Activated T-cell treated with anti-CD3 and anti-CD28 coated beads, Interleukin-2, amount 50 U/mL, for 4 hours (primary cell): ENCODE results near the gene CPNE8. TPM values are rescaled to one million over a fixed set of nuclear protein-coding genes. Genes with fewer than 3 reads are reported as not detected.

Experiments
- ATAC-seq, 2 donors: fragments of 200-7000 bp; cut with Tn5 transposase; one replicate each; pipeline ENCODE4 v1.10.0; 2021
- DNase-seq: peaks from one replicate; pipeline ENCODE4 v3.0.0-alpha.2; 2020
- H3K27me3 Mint-ChIP-seq: one replicate; pipeline ENCODE4 v1.8.0; 2021; ENCODE audit warnings: low read depth, mixed read lengths
- H3K36me3 Mint-ChIP-seq: one replicate; pipeline ENCODE4 v1.8.0; 2022; ENCODE audit warnings: mixed read lengths; ENCODE audit not compliant: insufficient read depth
- H3K4me1 Mint-ChIP-seq: one replicate; pipeline ENCODE4 v1.8.0; 2021; ENCODE audit warnings: low read depth, mixed read lengths
- H3K4me3 Mint-ChIP-seq: one replicate; pipeline ENCODE4 v1.8.0; 2021; ENCODE audit warnings: mild to moderate bottlenecking, moderate library complexity, mixed read lengths
- H3K9me3 Mint-ChIP-seq: one replicate; pipeline ENCODE4 v1.8.0; 2021; ENCODE audit warnings: mixed read lengths
- total RNA-seq, 3 donors: library from RNA; stranded (reverse); gene quantifications; one replicate each; pipeline ENCODE4 v1.2.1, GENCODE V29; 2021

The CPNE8 gene
- total RNA-seq, 3 donors from 2014 or later, result 1.5 to 5.6 (median 2.2) TPM

DNA sequence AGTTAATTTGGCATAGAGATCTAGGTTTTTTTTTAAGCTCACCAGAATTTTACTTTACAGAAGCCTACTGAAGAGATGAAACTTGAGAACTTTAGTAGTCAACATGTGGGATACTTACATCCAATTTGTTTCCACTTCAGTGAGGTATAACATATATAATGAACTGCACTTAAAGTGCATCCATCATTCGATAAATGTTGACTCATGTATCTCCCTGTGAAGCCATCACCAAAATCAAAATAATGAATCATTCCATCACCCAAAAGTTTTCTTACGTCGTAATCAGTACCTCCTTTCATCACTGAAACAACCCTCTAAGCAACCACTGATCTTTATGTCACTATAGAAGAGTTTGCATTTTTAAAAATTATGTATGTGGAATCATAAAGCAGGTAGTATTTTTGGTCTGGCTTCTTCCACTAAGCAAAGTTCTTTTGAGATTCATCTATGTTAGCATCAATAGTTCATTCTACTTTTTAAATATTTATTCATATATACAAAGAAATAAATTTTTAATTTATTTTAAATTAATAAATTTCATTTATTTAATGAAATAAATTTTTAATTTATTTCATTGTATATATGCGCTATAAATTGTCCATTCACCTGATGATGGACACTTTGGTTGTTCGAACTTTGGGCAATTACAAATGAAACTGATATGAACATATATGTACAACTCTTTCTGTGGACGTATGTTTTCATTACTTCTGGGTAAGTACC is 2.0 kb upstream of the CPNE8 start:
- Mint-ChIP-seq H3K4me1 (peaks cover 27% of the 10 kb centered on the region), H3K27me3 (peaks cover 11% of the 10 kb centered on the region), H3K36me3 (no peaks in the 10 kb centered on the region), H3K9me3 (no peaks in the 10 kb centered on the region), H3K4me3 (peak overlapping the region; percentile 82)
- peak; percentile 9 to 23 for ATAC-seq
- no peak for DNase-seq

DNA sequence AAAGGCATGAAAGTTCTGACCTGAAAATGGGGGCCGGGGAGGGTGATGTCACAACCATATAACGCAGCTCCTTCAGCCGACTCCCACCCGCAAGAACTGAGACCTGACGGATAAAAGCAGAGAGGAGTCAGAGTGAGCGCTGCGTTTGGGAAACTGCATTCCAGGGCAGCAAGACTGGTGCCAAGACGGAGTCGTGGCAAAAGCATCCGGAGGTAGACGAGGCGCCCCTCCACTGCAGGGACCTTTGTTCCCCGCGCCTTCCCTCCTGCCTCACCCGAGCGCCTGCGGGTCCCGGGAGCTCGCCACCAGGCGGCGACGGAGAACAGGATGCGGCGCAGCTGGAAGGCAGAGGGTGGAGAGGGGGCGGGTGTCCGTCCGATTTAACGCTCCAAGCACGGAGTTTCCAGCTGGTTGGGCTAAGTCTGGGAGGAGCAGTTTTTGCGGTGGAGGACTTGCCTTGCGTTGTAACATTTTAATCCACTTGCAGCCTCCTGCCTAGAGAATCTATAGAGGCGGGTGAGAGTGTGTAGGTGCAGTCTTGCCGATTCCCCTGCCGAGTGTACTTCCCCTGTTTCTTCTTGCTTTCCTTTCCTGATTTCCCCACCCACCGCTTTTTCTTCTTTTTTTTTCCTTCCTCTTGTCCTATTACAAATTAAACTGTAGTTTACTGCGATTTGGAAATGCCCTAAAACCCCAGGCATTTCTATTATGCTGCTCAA is 1.2 kb upstream of the CPNE8 start:
- peaks cover 31% of the 10 kb centered on the region for H3K4me1 Mint-ChIP-seq
- ATAC-seq (peak; percentile 78 to 81), DNase-seq (peak; percentile 31)
- H3K9me3 Mint-ChIP-seq, result no peaks in the 10 kb centered on the region
- H3K27me3 Mint-ChIP-seq, result peaks cover 11% of the 10 kb centered on the region
- peak overlapping the region; percentile 89 for H3K4me3 Mint-ChIP-seq
- no peaks in the 10 kb centered on the region for H3K36me3 Mint-ChIP-seq

DNA sequence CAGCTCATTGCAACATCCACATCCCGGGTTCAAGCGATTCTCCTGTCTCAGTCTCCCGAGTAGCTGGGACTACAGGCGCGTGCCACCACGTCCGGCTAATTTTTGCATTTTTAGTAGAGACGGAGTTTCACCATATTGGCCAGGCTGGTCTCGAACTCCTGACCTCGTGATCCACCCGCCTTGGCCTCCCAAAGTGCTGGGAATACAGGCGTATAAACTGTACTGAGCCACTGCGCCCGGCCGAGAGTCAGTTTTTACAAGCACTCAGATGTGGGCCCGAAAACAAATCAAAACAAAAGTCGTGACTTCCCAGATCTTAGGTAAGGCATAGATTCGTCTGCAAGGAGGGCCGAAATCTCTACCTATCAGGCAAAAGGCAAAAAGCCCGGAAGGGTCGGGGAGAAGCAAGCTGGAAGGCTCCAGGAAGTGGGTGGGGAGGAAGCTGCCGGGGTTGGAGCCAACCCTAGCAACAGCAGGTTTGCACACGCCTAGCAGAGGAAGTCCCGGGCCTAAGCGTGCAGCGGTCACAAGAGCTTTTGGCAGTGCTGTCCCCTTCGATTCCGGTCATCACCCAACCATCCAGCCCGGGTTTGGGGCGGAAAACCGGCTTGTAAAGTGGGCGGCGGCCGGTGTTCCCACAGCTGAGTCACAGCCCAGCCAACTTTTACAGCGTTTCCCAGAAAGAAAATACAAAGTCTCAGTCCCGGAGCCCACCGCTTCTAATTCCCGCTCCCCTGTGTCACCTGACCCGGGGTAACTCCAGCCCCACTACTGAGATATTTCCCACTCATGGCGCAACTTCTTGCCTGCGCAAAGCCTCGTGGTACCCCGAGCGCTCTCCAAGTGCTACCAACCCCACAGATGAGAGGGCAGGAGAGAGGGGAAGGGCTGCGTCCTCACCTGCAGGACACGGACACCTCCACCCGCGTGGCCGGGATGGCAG is 583 bp downstream of the CPNE8 start:
- Mint-ChIP-seq H3K4me1 (peaks cover 34% of the 10 kb centered on the region), H3K36me3 (no peaks in the 10 kb centered on the region), H3K9me3 (no peaks in the 10 kb centered on the region), H3K4me3 (peak overlapping the region; percentile 89), H3K27me3 (peaks cover 11% of the 10 kb centered on the region)
- ATAC-seq, result peak; percentile 36 to 41
- DNase-seq, result peak; percentile 5

DNA sequence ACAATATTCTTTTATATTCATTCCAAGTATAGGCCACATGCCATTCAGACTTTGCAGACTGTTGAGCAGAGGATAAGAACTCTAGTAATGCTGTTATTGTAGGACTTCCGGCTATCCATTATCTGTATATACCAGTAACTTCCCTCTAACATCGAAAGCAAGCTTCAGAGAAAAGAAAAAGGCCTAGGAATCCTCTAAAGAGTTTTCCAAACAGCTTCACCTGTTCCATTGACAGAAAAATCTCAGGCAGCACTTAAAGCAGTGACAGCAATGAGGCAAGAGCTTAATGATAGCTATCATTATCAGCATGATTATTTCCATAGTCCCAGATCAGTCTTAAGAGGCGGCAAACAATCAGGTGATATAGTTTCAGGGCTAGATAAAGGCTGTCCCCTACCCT is 1.8 kb downstream of the CPNE8 start:
- Mint-ChIP-seq H3K27me3 (peaks cover 8% of the 10 kb centered on the region), H3K36me3 (no peaks in the 10 kb centered on the region), H3K4me1 (peaks cover 34% of the 10 kb centered on the region), H3K4me3 (peak overlapping the region; percentile 89), H3K9me3 (no peaks in the 10 kb centered on the region)
- no peak for DNase-seq
- ATAC-seq, result no peak

DNA sequence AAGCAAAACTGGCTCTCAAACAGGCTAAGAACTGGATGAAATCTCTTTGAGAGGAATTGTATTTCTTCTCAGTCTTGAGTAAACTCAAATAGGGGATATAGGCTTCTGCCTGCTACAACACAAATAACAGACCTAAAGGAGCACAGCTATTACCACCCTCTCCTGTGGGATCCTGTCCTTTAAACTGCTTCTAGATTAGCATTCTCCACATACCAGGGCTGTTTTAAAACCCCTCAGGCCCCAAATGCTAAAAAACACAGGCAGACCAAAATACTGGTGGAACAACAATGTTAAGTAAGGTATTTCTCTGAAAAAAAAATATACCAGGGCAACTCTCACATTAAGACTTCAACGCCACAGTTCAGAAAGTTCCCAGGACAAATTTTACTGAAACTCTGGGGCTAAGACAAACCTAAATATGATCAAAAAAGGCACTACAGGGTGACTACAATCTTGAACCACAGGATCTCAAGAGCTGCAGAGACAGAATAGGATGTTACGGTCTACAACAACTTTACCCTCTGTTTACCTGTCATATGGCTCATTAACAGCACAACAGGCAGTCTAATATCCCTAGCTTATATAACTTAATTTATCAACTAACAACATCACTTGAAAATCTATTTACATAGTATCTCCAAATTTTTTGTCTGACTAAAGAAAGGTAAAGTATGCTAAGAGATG is 7.2 kb downstream of the CPNE8 start:
- ATAC-seq (no peak), DNase-seq (no peak)
- Mint-ChIP-seq H3K36me3 (no peaks in the 10 kb centered on the region), H3K27me3 (no peaks in the 10 kb centered on the region), H3K9me3 (no peaks in the 10 kb centered on the region), H3K4me1 (peaks cover 11% of the 10 kb centered on the region), H3K4me3 (no peak overlapping the region)

DNA sequence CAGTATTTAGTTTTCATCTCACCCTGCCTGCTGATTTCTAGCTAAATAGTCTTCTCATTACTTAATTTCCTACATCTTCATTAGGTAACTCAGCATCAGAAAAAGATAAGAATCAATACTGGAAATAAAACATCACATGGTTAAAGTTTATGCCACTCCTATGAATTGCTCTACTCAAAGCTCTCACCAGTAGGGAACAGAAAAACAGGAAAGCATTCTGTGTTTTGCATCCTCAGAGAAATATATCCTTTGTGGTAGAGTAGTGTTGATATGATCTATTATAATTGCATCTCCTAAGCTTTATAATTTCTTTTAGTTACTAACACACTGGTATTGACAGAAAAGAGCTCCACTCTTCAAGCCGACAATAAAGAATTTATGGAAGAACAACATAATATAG is 9.9 kb downstream of the CPNE8 start:
- no peak for ATAC-seq
- no peaks in the 10 kb centered on the region for H3K27me3 Mint-ChIP-seq
- no peaks in the 10 kb centered on the region for H3K36me3 Mint-ChIP-seq
- no peak overlapping the region for H3K4me3 Mint-ChIP-seq
- no peak for DNase-seq
- H3K4me1 Mint-ChIP-seq, result peaks cover 15% of the 10 kb centered on the region
- H3K9me3 Mint-ChIP-seq, result no peaks in the 10 kb centered on the region

DNA sequence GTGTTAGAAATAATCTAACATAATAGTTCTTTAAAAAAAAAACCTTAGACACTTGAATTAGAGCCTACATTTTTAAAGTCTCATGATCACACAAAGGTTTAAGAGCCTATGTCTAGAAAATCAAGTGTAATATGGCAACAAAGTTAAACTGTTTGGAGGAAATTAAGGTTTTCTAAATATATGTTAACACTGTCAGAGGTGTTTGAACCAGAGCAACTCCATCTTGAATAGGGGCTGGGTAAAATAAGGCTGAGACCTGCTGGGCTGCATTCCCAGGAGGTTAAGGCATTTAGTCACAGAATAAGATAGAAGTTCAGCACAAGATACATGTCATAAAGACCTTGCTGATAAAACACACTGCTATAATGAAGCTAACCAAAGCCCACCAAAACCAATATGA is 12.4 kb downstream of the CPNE8 start:
- H3K27me3 Mint-ChIP-seq, result no peaks in the 10 kb centered on the region
- peaks cover 13% of the 10 kb centered on the region for H3K4me1 Mint-ChIP-seq
- H3K9me3 Mint-ChIP-seq, result peaks cover 3% of the 10 kb centered on the region
- no peak overlapping the region for H3K4me3 Mint-ChIP-seq
- peaks cover 2% of the 10 kb centered on the region for H3K36me3 Mint-ChIP-seq
- DNase-seq, result no peak
- no peak for ATAC-seq

DNA sequence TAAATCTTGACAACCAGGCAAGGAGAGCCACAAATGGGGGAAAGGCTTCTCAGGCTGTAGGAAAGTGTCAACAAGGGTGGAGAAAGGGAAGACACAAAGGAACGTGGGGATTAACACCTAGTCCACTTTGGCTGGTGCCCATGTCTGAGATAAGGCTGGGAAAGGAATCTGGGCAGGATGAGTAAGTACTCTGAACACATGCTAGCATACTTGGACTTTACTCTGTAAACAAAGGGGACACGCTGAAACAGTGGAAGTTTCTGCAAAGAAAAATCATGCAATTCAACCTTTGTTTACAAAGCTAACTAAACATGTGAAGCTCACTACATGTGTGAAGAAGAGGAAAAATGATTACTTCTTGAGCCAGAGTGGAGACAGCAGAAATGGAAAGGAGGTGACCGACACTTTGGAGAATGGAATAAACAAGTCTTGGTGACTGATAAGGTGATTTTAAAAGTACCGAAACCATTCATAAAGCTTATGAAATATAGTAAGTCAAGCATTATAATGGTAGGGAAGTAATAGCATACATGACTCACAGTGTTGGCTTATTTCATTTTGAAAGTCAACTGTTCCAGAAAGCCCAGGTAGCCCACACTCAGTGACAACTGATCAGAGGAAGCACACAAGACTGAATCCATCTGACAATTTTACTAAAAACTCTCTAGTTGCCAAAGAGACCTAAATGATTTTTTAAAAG is 13.2 kb downstream of the CPNE8 start:
- peaks cover 13% of the 10 kb centered on the region for H3K4me1 Mint-ChIP-seq
- H3K4me3 Mint-ChIP-seq, result no peak overlapping the region
- no peaks in the 10 kb centered on the region for H3K27me3 Mint-ChIP-seq
- no peak for DNase-seq
- H3K9me3 Mint-ChIP-seq, result peaks cover 3% of the 10 kb centered on the region
- peak in 1 of 2 donors; percentile 38 for ATAC-seq
- H3K36me3 Mint-ChIP-seq, result peaks cover 2% of the 10 kb centered on the region

DNA sequence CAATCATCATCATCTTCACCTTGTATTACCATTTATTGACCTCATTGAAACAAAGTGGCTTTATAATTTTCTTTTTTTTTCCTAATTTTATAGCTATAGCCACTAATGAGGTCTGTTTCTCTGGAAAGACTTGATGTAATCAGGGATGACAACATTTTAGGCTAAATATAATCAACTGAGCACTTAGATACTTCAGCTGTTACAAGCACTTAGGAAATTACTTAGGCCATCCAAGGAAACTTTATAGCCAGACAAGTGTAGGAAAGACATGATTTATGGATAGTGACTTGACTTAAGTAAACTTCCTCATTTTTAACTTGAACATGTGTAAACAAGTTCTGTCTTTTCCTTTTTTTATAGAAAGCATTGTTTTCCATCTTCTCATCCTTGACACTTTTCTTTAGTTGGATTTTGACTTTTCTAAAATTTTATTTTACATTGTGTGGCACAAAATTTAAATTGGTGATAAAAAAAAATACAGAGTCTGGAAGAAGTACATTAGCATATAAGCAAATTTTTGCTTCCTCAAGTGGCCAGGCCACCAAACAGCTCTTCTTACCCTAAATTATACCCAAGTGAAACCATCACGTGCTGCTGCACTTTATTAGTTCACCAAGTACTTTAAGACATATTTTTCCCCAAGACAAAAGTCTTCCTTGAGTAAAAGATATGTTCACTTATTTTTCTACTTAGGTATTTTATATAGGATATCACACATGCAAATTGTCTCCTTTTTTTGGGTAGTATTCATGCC is 15.1 kb downstream of the CPNE8 start:
- ATAC-seq, result no peak
- DNase-seq, result no peak
- peaks cover 2% of the 10 kb centered on the region for H3K36me3 Mint-ChIP-seq
- H3K9me3 Mint-ChIP-seq, result peaks cover 3% of the 10 kb centered on the region
- peaks cover 9% of the 10 kb centered on the region for H3K4me1 Mint-ChIP-seq
- no peaks in the 10 kb centered on the region for H3K27me3 Mint-ChIP-seq
- H3K4me3 Mint-ChIP-seq, result no peak overlapping the region

DNA sequence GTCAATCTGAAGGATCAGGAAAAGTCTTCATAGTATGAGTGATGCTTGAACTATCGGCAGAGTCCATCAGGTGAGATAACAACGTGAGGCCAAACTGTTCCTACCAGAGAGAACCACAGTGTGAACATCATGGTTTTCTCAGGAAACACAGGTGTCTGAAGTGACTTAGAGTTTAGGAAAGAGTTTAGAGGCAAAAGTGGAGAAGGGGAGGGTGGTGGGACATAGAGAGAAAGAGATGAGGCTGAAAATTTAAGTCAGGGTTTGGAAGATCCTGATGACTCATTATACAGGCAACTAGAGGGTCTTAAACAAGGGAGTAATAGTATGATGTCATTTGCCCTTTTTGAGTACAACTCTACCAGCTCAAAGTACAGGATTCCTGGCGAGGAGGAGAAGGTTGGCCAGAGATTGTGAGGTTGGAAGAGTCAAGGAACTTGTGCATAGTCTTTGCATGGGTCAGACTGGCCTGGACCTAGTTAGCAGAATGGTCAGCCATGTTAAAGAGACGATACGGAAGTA is 16.0 kb downstream of the CPNE8 start:
- DNase-seq, result no peak
- H3K4me1 Mint-ChIP-seq, result peaks cover 9% of the 10 kb centered on the region
- peaks cover 3% of the 10 kb centered on the region for H3K9me3 Mint-ChIP-seq
- no peaks in the 10 kb centered on the region for H3K27me3 Mint-ChIP-seq
- ATAC-seq, result no peak
- H3K4me3 Mint-ChIP-seq, result no peak overlapping the region
- H3K36me3 Mint-ChIP-seq, result peaks cover 2% of the 10 kb centered on the region

DNA sequence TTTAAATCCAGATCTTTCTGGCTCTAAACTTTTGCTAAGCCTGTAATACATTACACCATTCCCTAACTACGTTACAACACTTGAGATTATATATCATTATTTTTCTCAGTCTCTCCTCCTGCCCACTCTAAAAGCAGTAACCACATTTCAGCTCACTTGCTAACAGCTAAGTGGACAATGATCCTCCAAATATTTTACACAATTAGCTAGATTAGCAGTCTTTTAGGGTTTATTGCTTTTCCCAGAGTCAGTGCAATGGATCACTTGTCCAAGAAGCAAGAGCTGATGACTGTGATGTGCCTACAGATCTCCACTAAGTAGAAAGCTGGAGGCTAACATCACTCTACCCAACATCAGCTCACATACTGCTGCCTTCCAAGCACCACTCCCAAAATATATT is 17.6 kb downstream of the CPNE8 start:
- H3K36me3 Mint-ChIP-seq, result peaks cover 4% of the 10 kb centered on the region
- DNase-seq, result no peak

DNA sequence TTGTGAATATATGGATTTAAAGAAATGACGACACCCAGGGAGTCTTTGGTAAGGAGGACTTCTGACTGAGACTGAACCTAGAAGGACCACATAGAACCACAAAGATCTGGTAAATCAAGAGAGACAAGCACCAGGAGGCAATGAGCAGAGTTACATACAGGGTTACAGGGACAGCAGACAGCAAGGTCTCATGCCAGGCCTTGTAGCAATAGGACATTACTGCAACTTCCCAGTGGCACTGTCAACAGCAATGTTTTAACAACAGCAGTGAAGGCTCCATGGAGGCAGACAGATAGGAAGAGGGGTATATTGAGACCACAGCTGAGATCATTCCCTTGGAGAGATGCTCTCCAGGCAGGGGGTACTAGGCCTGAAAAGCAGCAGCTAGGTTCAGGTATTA is 18.5 kb downstream of the CPNE8 start:
- Mint-ChIP-seq H3K27me3 (no peaks in the 10 kb centered on the region), H3K36me3 (peaks cover 4% of the 10 kb centered on the region), H3K4me1 (peaks cover 3% of the 10 kb centered on the region), H3K4me3 (no peak overlapping the region), H3K9me3 (peaks cover 3% of the 10 kb centered on the region)
- ATAC-seq (no peak), DNase-seq (no peak)

More for the DNA sequence above, 17.6 kb downstream of the CPNE8 start:
- peaks cover 9% of the 10 kb centered on the region for H3K4me1 Mint-ChIP-seq
- no peaks in the 10 kb centered on the region for H3K27me3 Mint-ChIP-seq
- ATAC-seq, result no peak
- peaks cover 3% of the 10 kb centered on the region for H3K9me3 Mint-ChIP-seq
- H3K4me3 Mint-ChIP-seq, result no peak overlapping the region

DNA sequence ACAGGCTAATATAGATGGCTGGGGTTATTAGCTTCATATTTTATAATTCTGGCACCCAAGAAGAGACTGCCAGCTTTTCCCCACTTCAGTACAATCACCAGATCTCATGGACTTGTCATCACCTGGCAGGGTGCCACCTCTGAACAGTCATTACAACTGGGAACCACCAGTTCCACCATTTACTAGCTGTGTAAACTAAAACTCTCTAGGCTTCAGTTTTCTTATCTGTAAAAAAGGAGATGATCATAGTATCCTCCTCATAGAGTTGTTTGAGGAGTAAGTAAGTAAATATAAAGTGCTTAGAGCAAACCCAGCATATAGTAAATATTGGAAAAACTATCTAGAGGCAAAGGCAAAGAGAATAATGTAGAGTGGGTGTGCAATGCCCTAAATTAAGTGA is 19.3 kb downstream of the CPNE8 start:
- Mint-ChIP-seq H3K4me3 (no peak overlapping the region), H3K9me3 (peaks cover 3% of the 10 kb centered on the region), H3K4me1 (no peaks in the 10 kb centered on the region), H3K27me3 (no peaks in the 10 kb centered on the region), H3K36me3 (peaks cover 4% of the 10 kb centered on the region)
- no peak for DNase-seq
- ATAC-seq, result no peak
